SK-N-SH (cell line): Measurements from ENCODE around the gene ELF5. TPM values are rescaled to one million over a fixed set of nuclear protein-coding genes. Genes with fewer than 3 reads are reported as not detected.

ENCODE experiments used
- CTCF ChIA-PET: fragments of 300-600, 350-600 bp; formaldehyde crosslinking; extraction: SDS; loops from one replicate; lab custom pipeline; 2021; lab: Yijun Ruan, JAX
- POLR2A ChIA-PET: fragments of 350-600 bp; sonication (Branson Sonifier 250); formaldehyde crosslinking; extraction: SDS; loops from one replicate; lab custom pipeline; 2020; ENCODE audit warnings: antibody characterized with exemption, inconsistent platforms; lab: Yijun Ruan, JAX
- DNase-seq: peaks from one replicate; pipeline ENCODE4 v3.0.0; 2012
- H2AFZ ChIP-seq: fragments of 200-600 bp; sonication (generic); 2 replicates; pipeline ENCODE4 v1.8.1; 2016; ENCODE audit warnings: antibody characterized with exemption, mild to moderate bottlenecking, low read depth
- H3F3A ChIP-seq: fragments of 200-600 bp; sonication (generic); replicated peaks from 2 replicates; pipeline ENCODE3; 2016; ENCODE audit warnings: antibody characterized with exemption, mild to moderate bottlenecking; ENCODE audit not compliant: insufficient read depth
- H3K27ac ChIP-seq, 2 experiments: fragments of 200-500 bp in 1 of 2; fragments of 200-600 bp in 1 of 2; sonication (Bioruptor generic) in 1 of 2; sonication (generic), shearing (Covaris generic) in 1 of 2; 2 replicates each; pipeline versions ENCODE4 v1.5.1 to v1.6.1; 2014 to 2016; ENCODE audit warnings: low read depth in 2 of 2, inconsistent platforms in 1 of 2, low read length in 1 of 2, mild to moderate bottlenecking in 1 of 2, mixed read lengths in 1 of 2
- H3K27me3 ChIP-seq: fragments of 200-600 bp; sonication (generic), shearing (Covaris generic); 2 replicates; pipeline ENCODE4 v1.6.1; 2016; ENCODE audit warnings: mixed run types; ENCODE audit not compliant: insufficient read depth
- H3K36me3 ChIP-seq, 2 experiments: fragments of 200-500 bp in 1 of 2; fragments of 200-600 bp in 1 of 2; sonication (Bioruptor generic) in 1 of 2; sonication (generic) in 1 of 2; replicated peaks in 1 of 2; 2 replicates each; pipeline versions ENCODE3 to v1.5.1; 2014 to 2016; ENCODE audit warnings: low read length in 1 of 2, mild to moderate bottlenecking in 1 of 2; ENCODE audit not compliant: insufficient read depth in 2 of 2, control insufficient read depth in 1 of 2
- H3K4me1 ChIP-seq, 2 experiments: fragments of 200-500 bp in 1 of 2; fragments of 200-600 bp in 1 of 2; sonication (Bioruptor generic) in 1 of 2; sonication (generic), shearing (Covaris generic) in 1 of 2; 2 replicates each; pipeline versions ENCODE4 v1.5.1 to v1.6.1; 2014 to 2016; ENCODE audit warnings: low read depth in 1 of 2, low read length in 1 of 2, mixed run types in 1 of 2; ENCODE audit not compliant: insufficient read depth in 2 of 2, control insufficient read depth in 1 of 2
- H3K4me2 ChIP-seq: fragments of 200-600 bp; sonication (generic), shearing (Covaris generic); 2 replicates; pipeline ENCODE4 v1.6.1; 2017; ENCODE audit warnings: mixed run types
- H3K4me3 ChIP-seq, 2 experiments: fragments of 200-500 bp in 1 of 2; fragments of 200-600 bp in 1 of 2; sonication (Bioruptor generic) in 1 of 2; sonication (generic), shearing (Covaris generic) in 1 of 2; 2 replicates each; pipeline versions ENCODE4 v1.5.1 to v1.8.1; 2014 to 2016; ENCODE audit warnings: low read depth in 2 of 2, inconsistent platforms in 1 of 2, low read length in 1 of 2, mild to moderate bottlenecking in 1 of 2, mixed read lengths in 1 of 2, moderate library complexity in 1 of 2
- H3K79me2 ChIP-seq: fragments of 200-600 bp; sonication (generic); 2 replicates; pipeline ENCODE4 v1.8.1; 2017; ENCODE audit warnings: mild to moderate bottlenecking; ENCODE audit not compliant: insufficient read depth
- H3K9ac ChIP-seq: fragments of 200-600 bp; sonication (generic); 2 replicates; pipeline ENCODE4 v1.6.1; 2017; ENCODE audit warnings: mixed run types
- H3K9me2 ChIP-seq: fragments of 200-600 bp; sonication (generic); 2 replicates; pipeline ENCODE4 v1.6.1; 2017; ENCODE audit warnings: mixed run types
- H3K9me3 ChIP-seq: fragments of 200-600 bp; sonication (generic); 2 replicates; pipeline ENCODE4 v1.6.1; 2017; ENCODE audit warnings: mixed run types, mild to moderate bottlenecking, moderate library complexity
- H4K20me1 ChIP-seq: fragments of 200-600 bp; sonication (generic); 2 replicates; pipeline ENCODE4 v1.6.1; 2017; ENCODE audit warnings: mild to moderate bottlenecking, mixed run types; ENCODE audit not compliant: insufficient read depth
- CHD2 ChIP-seq: fragments of 150-350 bp; IDR thresholded peaks from 2 replicates; pipeline ENCODE4 v1.6.1; 2018; ENCODE audit warnings: low read length; ENCODE audit not compliant: partially characterized antibody
- CTCF ChIP-seq: fragments of 200-600 bp; sonication (generic); IDR thresholded peaks from 2 replicates; pipeline ENCODE4 v1.6.1; 2017; ENCODE audit warnings: antibody characterized with exemption, mild to moderate bottlenecking, moderate library complexity
- ELF1 ChIP-seq: IDR thresholded peaks from 2 replicates; pipeline ENCODE4 v1.4.0; 2012
- EP300 ChIP-seq, 2 experiments: IDR thresholded peaks; 2 replicates each; pipeline versions ENCODE4 v1.4.0 to v1.6.1; 2012; ENCODE audit warnings: borderline replicate concordance in 1 of 2, low read depth in 1 of 2, low read length in 1 of 2
- EZH2phosphoT487 ChIP-seq: fragments of 200-600 bp; sonication (generic); IDR thresholded peaks from 2 replicates; pipeline ENCODE4 v1.6.1; 2017; ENCODE audit warnings: low read depth, mixed run types, mild to moderate bottlenecking, antibody characterized with exemption, moderate library complexity, borderline replicate concordance
- FOSL2 ChIP-seq: IDR thresholded peaks from 2 replicates; pipeline ENCODE4 v1.4.0; 2012; ENCODE audit warnings: low read depth, mild to moderate bottlenecking, moderate library complexity, borderline replicate concordance
- GABPA ChIP-seq: IDR thresholded peaks from 2 replicates; pipeline ENCODE4 v1.4.0; 2012; ENCODE audit warnings: low read depth, mild to moderate bottlenecking
- GATA2 ChIP-seq: sonication (generic); formaldehyde crosslinking; IDR thresholded peaks from 2 replicates; pipeline ENCODE4 v1.5.0; 2020; ENCODE audit warnings: mild to moderate bottlenecking, missing genetic modification reagents
- IRF3 ChIP-seq: fragments of 150-350 bp; IDR thresholded peaks from 2 replicates; pipeline ENCODE4 v1.6.1; 2016; ENCODE audit warnings: mild to moderate bottlenecking, low read depth, low read length
- MAX ChIP-seq: IDR thresholded peaks from 2 replicates; pipeline ENCODE4 v1.4.0; 2012; ENCODE audit warnings: low read depth
- MEF2A ChIP-seq: IDR thresholded peaks from 2 replicates; pipeline ENCODE4 v1.4.0; 2012; ENCODE audit warnings: low read depth, borderline replicate concordance
- NFIC ChIP-seq: IDR thresholded peaks from 2 replicates; pipeline ENCODE4 v1.4.0; 2012; ENCODE audit warnings: borderline replicate concordance
- NRF1 ChIP-seq: IDR thresholded peaks from 2 replicates; pipeline ENCODE4 v1.6.1; 2012; ENCODE audit warnings: low read depth, mild to moderate bottlenecking, low read length
- RAD21 ChIP-seq: IDR thresholded peaks from 2 replicates; pipeline ENCODE4 v1.6.1; 2012; ENCODE audit warnings: mild to moderate bottlenecking, low read length
- RCOR1 ChIP-seq: fragments of 150-350 bp; IDR thresholded peaks from 2 replicates; pipeline ENCODE4 v1.6.1; 2017; ENCODE audit warnings: antibody characterized with exemption, low read length
- RFX5 ChIP-seq: IDR thresholded peaks from 2 replicates; pipeline ENCODE4 v1.6.1; 2012; ENCODE audit warnings: mild to moderate bottlenecking, improper control_type of control experiment, low read length
- RXRA ChIP-seq: IDR thresholded peaks from 2 replicates; pipeline ENCODE4 v1.4.0; 2012; ENCODE audit warnings: low read depth, mild to moderate bottlenecking, borderline replicate concordance
- SMC3 ChIP-seq: IDR thresholded peaks from 2 replicates; pipeline ENCODE4 v1.6.1; 2012; ENCODE audit warnings: low read depth, low read length, improper control_type of control experiment
- TEAD4 ChIP-seq: IDR thresholded peaks from 2 replicates; pipeline ENCODE4 v1.4.0; 2012; ENCODE audit warnings: mild to moderate bottlenecking, borderline replicate concordance; ENCODE audit not compliant: insufficient read depth
- USF1 ChIP-seq: IDR thresholded peaks from 2 replicates; pipeline ENCODE4 v1.4.0; 2012; ENCODE audit warnings: low read depth, borderline replicate concordance
- USF2 ChIP-seq: fragments of 150-350 bp; IDR thresholded peaks from 2 replicates; pipeline ENCODE4 v1.6.1; 2017; ENCODE audit warnings: antibody characterized with exemption, low read length, low read depth, borderline replicate concordance
- YY1 ChIP-seq: IDR thresholded peaks from 2 replicates; pipeline ENCODE4 v1.4.0; 2012; ENCODE audit warnings: low read depth, mild to moderate bottlenecking
- WGBS: methylation state at CpG from one replicate; pipeline ENCODE4 v1.1.6; 2017; ENCODE audit warnings: low lambda C conversion rate; 5-methylcytosine and 5-hydroxymethylcytosine counted together
- polyA plus RNA-seq, 3 experiments: library from polyadenylated mRNA; depleted of rRNA; stranded (reverse); fragments of >200 nt; gene quantifications; 2 replicates each; pipeline ENCODE4 v1.2.3, GENCODE V29; 2012

ELF5 gene
- polyA plus RNA-seq, 1 of the 3 experiments (the other 2 are of a cell fraction) = not detected

GRCh38 chr11:34493468-34493867, 20.1 kb downstream of the ELF5 start:
- Histone ChIP-seq H3K4me1 (no peaks in the 10 kb centered on the region; a peak in 1 of 4 replicates), H4K20me1 (no peaks in the 10 kb centered on the region)
- TF ChIP-seq RAD21 (no peak), EZH2phosphoT487 (no peak), TEAD4 (no peak), EP300 (IDR thresholded peaks at IDR 0.05; ENCODE audit: borderline replicate concordance in 1 of 2, low read depth in 1 of 2, low read length in 1 of 2) (no peak), MAX (no peak), RCOR1 (no peak), USF2 (no peak)
- TF ChIP-seq, all 33 proteins: peak for 0
- POLR2A ChIA-PET = no interaction called here
- H3K36me3 ChIP-seq = no peaks in the 10 kb centered on the region
- no peak for DNase-seq
- H3K9me2 ChIP-seq = no peaks in the 10 kb centered on the region
- WGBS = 58% methylated on average over 3 of the region's 8 CpGs
- no peak overlapping the region for H3K4me3 ChIP-seq
- no peaks in the 10 kb centered on the region; the same call in 1 of the 2 replicates for H3K27me3 ChIP-seq
- no peak overlapping the region for H3K9ac ChIP-seq
- H3K9me3 ChIP-seq = no peaks in the 10 kb centered on the region
- no peak overlapping the region for H2AFZ ChIP-seq
- H3F3A ChIP-seq = no peaks in the 10 kb centered on the region
- H3K4me2 ChIP-seq = no peak overlapping the region
- no peaks in the 10 kb centered on the region for H3K79me2 ChIP-seq
- H3K27ac ChIP-seq = no peak overlapping the region
- CTCF ChIA-PET = interaction anchor here (0.6 to 4.1 kb wide), 29 partner anchors 9 to 636 kb away, joined by 3 to 68 read pairs (median 8); partner anchors contain the start of genes CAT and ELF5

GRCh38 chr11:34492806-34493414, 20.7 kb downstream of the ELF5 start:
- no peak overlapping the region for H3K4me2 ChIP-seq
- H4K20me1 ChIP-seq = no peaks in the 10 kb centered on the region
- POLR2A ChIA-PET = no interaction called here
- no peaks in the 10 kb centered on the region for H3K36me3 ChIP-seq
- no peaks in the 10 kb centered on the region for H3K9me3 ChIP-seq
- H3K79me2 ChIP-seq = no peaks in the 10 kb centered on the region
- 45% methylated on average over 8 of the region's 8 CpGs for WGBS
- no peaks in the 10 kb centered on the region; the same call in 1 of the 2 replicates for H3K27me3 ChIP-seq
- peak; percentile 72 for DNase-seq
- peak overlapping the region; percentile 3; the same call in 1 of the 2 replicates for H2AFZ ChIP-seq
- H3K27ac ChIP-seq = no peak overlapping the region
- CTCF ChIA-PET = interaction anchor here (0.6 to 4.1 kb wide), 63 partner anchors 8 to 899 kb away, joined by 3 to 68 read pairs (median 4); partner anchors contain the start of genes CAT and ELF5
- H3F3A ChIP-seq = no peaks in the 10 kb centered on the region
- H3K4me1 ChIP-seq = no peaks in the 10 kb centered on the region; a peak in 1 of 4 replicates
- H3K9ac ChIP-seq = no peak overlapping the region
- no peak overlapping the region for H3K4me3 ChIP-seq
- no peaks in the 10 kb centered on the region for H3K9me2 ChIP-seq
- TF ChIP-seq NFIC (no peak), FOSL2 (no peak), YY1 (no peak), IRF3 (no peak), GABPA (no peak), EZH2phosphoT487 (no peak), MEF2A (no peak), ELF1 (no peak), CTCF (peak; percentile 89), SMC3 (peak; percentile 63), RAD21 (peak; percentile 85), RCOR1 (no peak), CHD2 (no peak), RFX5 (no peak), GATA2 (CRISPR knock-in tag) (no peak), USF1 (no peak), EP300 (IDR thresholded peaks at IDR 0.05; ENCODE audit: borderline replicate concordance in 1 of 2, low read depth in 1 of 2, low read length in 1 of 2) (no peak), NRF1 (no peak), MAX (no peak), RXRA (no peak)
- TF ChIP-seq, all 33 proteins: peak for 3
